Endothelial cell of umbilical vein (primary cell): ENCODE results near the gene CAMK2N2.

Experiments
- CTCF ChIP-seq, 2 donors: IDR thresholded peaks; 1 replicate in 1 of 2; 2 replicates in 1 of 2; pipeline ENCODE4 v1.5.1; 2011; ENCODE audit warnings: low read length in 2 of 2, mild to moderate bottlenecking in 2 of 2, moderate library complexity in 2 of 2, control low read depth in 1 of 2, inconsistent platforms in 1 of 2, low read depth in 1 of 2; ENCODE audit not compliant: insufficient read depth in 1 of 2; ENCODE audit errors: extremely low read depth in 1 of 2
- EZH2 ChIP-seq: IDR thresholded peaks from 2 replicates; pipeline ENCODE4 v1.6.1; 2012; ENCODE audit warnings: borderline replicate concordance, low read depth, mild to moderate bottlenecking, moderate library complexity, low read length, inconsistent platforms; ENCODE audit not compliant: severe bottlenecking
- FOS ChIP-seq: IDR thresholded peaks from 2 replicates; pipeline ENCODE4 v1.6.1; 2011; ENCODE audit warnings: mild to moderate bottlenecking, low read length, moderate library complexity, borderline replicate concordance; ENCODE audit not compliant: insufficient read depth
- GATA2 ChIP-seq: IDR thresholded peaks from 2 replicates; pipeline ENCODE4 v1.7.0; 2011; ENCODE audit warnings: low read depth, mild to moderate bottlenecking, moderate library complexity, mixed read lengths, low read length; ENCODE audit not compliant: insufficient read length, insufficient read depth
- JUN ChIP-seq: IDR thresholded peaks from 2 replicates; pipeline ENCODE4 v1.6.1; 2011; ENCODE audit warnings: borderline replicate concordance, low read depth; ENCODE audit not compliant: insufficient read length, insufficient read depth
- MAX ChIP-seq: IDR thresholded peaks from 2 replicates; pipeline ENCODE4 v1.6.1; 2011; ENCODE audit not compliant: insufficient read depth, insufficient read length
- MYC ChIP-seq: IDR thresholded peaks from one replicate; pipeline ENCODE4 v1.6.1; 2011; ENCODE audit warnings: mild to moderate bottlenecking, low read depth, low read length
- POLR2A ChIP-seq: IDR thresholded peaks from 2 replicates; pipeline ENCODE4 v1.6.1; 2012; ENCODE audit warnings: low read depth, mild to moderate bottlenecking, control low read depth, low read length
- POLR2AphosphoS5 ChIP-seq: IDR thresholded peaks from 2 replicates; pipeline ENCODE4 v1.6.1; 2012; ENCODE audit warnings: low read depth, mild to moderate bottlenecking, control low read depth, low read length, moderate library complexity; ENCODE audit not compliant: insufficient read depth

- no peak for TF ChIP-seq CTCF (IDR thresholded peaks at IDR 0.05; ENCODE audit: extremely low read depth in 1 of 2, insufficient read depth in 1 of 2, low read depth in 1 of 2, low read length in 2 of 2)
- no peak for TF ChIP-seq POLR2A
- no peak for TF ChIP-seq EZH2
- no peak for TF ChIP-seq JUN
- TF ChIP-seq MYC = no peak
- TF ChIP-seq MAX = no peak
- TF ChIP-seq POLR2AphosphoS5 = no peak
- no peak for TF ChIP-seq FOS
- TF ChIP-seq GATA2 = no peak
These were observed 50.1 kb downstream of the CAMK2N2 start for GRCh38 chr3:184211297-184211696.
